MM.1S (cell line): ENCODE results near the gene ABCB6.

Experiments used
- EZH2 ChIP-seq: fragments of 300-600 bp; sonication (generic); optimal IDR thresholded peaks from 2 replicates; pipeline ENCODE3; 2017; ENCODE audit warnings: low read depth, mild to moderate bottlenecking, antibody characterized with exemption, low read length, mixed read lengths
- EZH2phosphoT487 ChIP-seq: fragments of 300-600 bp; sonication (generic); IDR thresholded peaks from 2 replicates; pipeline ENCODE4 v1.6.1; 2018; ENCODE audit warnings: antibody characterized with exemption, low read length
- TF ChIP-seq, protein P1 (sequence below): fragments of 300-600 bp; sonication (generic); IDR thresholded peaks from 2 replicates; pipeline ENCODE4 v1.5.1; 2016; ENCODE audit warnings: antibody characterized with exemption, low read length, mixed read lengths

DNA sequence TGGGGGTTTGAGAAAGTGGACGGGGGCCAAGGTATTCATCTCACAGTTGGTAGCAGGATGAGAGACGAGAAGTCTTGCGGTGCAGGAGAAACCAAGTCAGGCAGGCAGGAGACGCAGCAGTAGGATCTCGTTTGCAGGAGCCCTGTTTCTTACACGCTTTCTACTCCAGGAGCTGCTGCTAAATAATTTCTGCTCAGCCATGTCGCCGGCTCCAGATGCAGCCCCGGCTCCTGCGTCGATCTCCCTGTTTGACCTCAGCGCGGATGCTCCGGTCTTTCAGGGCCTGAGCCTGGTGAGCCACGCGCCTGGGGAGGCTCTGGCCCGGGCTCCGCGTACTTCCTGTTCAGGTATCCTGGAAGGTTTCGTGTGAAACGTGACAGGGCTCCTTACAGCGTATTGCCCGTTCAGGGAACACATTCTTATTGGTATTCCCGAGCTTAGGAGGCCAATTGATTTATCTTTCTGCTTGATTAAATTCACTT is 11.3 kb upstream of the ABCB6 start:
- TF ChIP-seq, protein P1, sequence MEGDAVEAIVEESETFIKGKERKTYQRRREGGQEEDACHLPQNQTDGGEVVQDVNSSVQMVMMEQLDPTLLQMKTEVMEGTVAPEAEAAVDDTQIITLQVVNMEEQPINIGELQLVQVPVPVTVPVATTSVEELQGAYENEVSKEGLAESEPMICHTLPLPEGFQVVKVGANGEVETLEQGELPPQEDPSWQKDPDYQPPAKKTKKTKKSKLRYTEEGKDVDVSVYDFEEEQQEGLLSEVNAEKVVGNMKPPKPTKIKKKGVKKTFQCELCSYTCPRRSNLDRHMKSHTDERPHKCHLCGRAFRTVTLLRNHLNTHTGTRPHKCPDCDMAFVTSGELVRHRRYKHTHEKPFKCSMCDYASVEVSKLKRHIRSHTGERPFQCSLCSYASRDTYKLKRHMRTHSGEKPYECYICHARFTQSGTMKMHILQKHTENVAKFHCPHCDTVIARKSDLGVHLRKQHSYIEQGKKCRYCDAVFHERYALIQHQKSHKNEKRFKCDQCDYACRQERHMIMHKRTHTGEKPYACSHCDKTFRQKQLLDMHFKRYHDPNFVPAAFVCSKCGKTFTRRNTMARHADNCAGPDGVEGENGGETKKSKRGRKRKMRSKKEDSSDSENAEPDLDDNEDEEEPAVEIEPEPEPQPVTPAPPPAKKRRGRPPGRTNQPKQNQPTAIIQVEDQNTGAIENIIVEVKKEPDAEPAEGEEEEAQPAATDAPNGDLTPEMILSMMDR, result no peak
- TF ChIP-seq EZH2 (no peak), EZH2phosphoT487 (no peak)
